MM.1S (cell line): ENCODE results near the gene PCGF5.

ENCODE experiments used
- DNase-seq: peaks from one replicate; pipeline ENCODE4 v3.0.0-alpha.2; 2015
- H2AFZ ChIP-seq: fragments of 300-600 bp; sonication (generic); 2 replicates; pipeline ENCODE4 v1.6.0; 2016; ENCODE audit warnings: antibody characterized with exemption, low read length
- H3F3A ChIP-seq: fragments of 300-600 bp; sonication (generic); 2 replicates; pipeline ENCODE4 v1.6.1; 2016; ENCODE audit warnings: mild to moderate bottlenecking, antibody characterized with exemption, low read length, moderate library complexity, mixed read lengths; ENCODE audit not compliant: insufficient read depth
- H3K27ac ChIP-seq: fragments of 300-600 bp; sonication (generic); 2 replicates; pipeline ENCODE4 v1.5.1; 2016; ENCODE audit warnings: mild to moderate bottlenecking, low read length
- H3K27me3 ChIP-seq: fragments of 300-600 bp; sonication (generic); replicated peaks from 2 replicates; pipeline ENCODE4 v1.6.0; 2016; ENCODE audit warnings: low read length; ENCODE audit not compliant: insufficient read depth
- H3K36me3 ChIP-seq: fragments of 300-600 bp; sonication (generic); replicated peaks from 2 replicates; pipeline ENCODE4 v1.6.1; 2016; ENCODE audit warnings: mild to moderate bottlenecking, low read length, mixed read lengths; ENCODE audit not compliant: insufficient read depth
- H3K4me1 ChIP-seq: fragments of 300-600 bp; sonication (generic); 2 replicates; pipeline ENCODE4 v1.6.1; 2016; ENCODE audit warnings: low read length, mixed read lengths
- H3K4me2 ChIP-seq: fragments of 300-600 bp; sonication (generic); 2 replicates; pipeline ENCODE4 v1.6.0; 2016; ENCODE audit warnings: low read depth, low read length
- H3K4me3 ChIP-seq: fragments of 300-600 bp; sonication (generic); 2 replicates; pipeline ENCODE4 v1.5.1; 2016; ENCODE audit warnings: low read length, mixed read lengths
- H3K79me2 ChIP-seq: fragments of 300-600 bp; sonication (generic); 2 replicates; pipeline ENCODE4 v1.6.1; 2016; ENCODE audit warnings: mixed run types, low read length, mixed read lengths
- H3K9ac ChIP-seq: fragments of 300-600 bp; sonication (generic); 2 replicates; pipeline ENCODE4 v1.6.1; 2016; ENCODE audit warnings: low read length, mixed read lengths
- H3K9me2 ChIP-seq: fragments of 300-600 bp; sonication (generic); replicated peaks from 2 replicates; pipeline ENCODE4 v1.6.1; 2016; ENCODE audit warnings: mild to moderate bottlenecking, low read length, mixed read lengths; ENCODE audit not compliant: insufficient read depth
- H3K9me3 ChIP-seq: fragments of 300-600 bp; sonication (generic); replicated peaks from 2 replicates; pipeline ENCODE4 v1.6.1; 2016; ENCODE audit warnings: mild to moderate bottlenecking, low read length, mixed read lengths; ENCODE audit not compliant: insufficient read depth
- H4K20me1 ChIP-seq: fragments of 300-600 bp; sonication (generic); 2 replicates; pipeline ENCODE4 v1.6.1; 2016; ENCODE audit warnings: mild to moderate bottlenecking, low read length, moderate library complexity, mixed read lengths; ENCODE audit not compliant: insufficient read depth
- EZH2 ChIP-seq: fragments of 300-600 bp; sonication (generic); optimal IDR thresholded peaks from 2 replicates; pipeline ENCODE3; 2017; ENCODE audit warnings: low read depth, mild to moderate bottlenecking, antibody characterized with exemption, low read length, mixed read lengths
- EZH2phosphoT487 ChIP-seq: fragments of 300-600 bp; sonication (generic); IDR thresholded peaks from 2 replicates; pipeline ENCODE4 v1.6.1; 2018; ENCODE audit warnings: antibody characterized with exemption, low read length
- TF ChIP-seq, protein P1 (sequence below): fragments of 300-600 bp; sonication (generic); IDR thresholded peaks from 2 replicates; pipeline ENCODE4 v1.5.1; 2016; ENCODE audit warnings: antibody characterized with exemption, low read length, mixed read lengths

Gene PCGF5

DNA sequence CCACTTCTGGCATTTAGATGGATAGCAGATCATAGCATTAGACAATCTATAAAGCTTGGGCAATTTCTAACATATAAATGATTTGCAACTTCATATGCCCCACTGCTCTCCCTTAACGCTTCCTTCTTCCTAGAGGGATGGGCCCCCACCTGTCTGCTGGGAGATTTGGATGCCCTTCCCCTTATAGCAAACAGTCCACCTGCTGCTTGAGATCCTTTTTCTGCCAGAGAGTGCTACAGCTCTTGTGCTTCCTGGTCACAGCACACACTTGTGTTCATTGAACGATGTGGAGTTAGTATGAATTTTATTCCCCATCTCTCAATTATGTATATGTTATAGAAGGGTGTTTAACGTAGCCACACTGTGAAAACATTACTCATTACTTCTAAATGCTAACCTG, 10.4 kb upstream of the PCGF5 start:
- H3K79me2 ChIP-seq: peaks cover 58% of the 10 kb centered on the region
- H3K9ac ChIP-seq: no peak overlapping the region; the same call in 1 of the 2 replicates
- H3K4me3 ChIP-seq: no peak overlapping the region
- H4K20me1 ChIP-seq: no peaks in the 10 kb centered on the region
- no peaks in the 10 kb centered on the region for H3K36me3 ChIP-seq
- H2AFZ ChIP-seq: no peak overlapping the region
- TF ChIP-seq, protein P1, sequence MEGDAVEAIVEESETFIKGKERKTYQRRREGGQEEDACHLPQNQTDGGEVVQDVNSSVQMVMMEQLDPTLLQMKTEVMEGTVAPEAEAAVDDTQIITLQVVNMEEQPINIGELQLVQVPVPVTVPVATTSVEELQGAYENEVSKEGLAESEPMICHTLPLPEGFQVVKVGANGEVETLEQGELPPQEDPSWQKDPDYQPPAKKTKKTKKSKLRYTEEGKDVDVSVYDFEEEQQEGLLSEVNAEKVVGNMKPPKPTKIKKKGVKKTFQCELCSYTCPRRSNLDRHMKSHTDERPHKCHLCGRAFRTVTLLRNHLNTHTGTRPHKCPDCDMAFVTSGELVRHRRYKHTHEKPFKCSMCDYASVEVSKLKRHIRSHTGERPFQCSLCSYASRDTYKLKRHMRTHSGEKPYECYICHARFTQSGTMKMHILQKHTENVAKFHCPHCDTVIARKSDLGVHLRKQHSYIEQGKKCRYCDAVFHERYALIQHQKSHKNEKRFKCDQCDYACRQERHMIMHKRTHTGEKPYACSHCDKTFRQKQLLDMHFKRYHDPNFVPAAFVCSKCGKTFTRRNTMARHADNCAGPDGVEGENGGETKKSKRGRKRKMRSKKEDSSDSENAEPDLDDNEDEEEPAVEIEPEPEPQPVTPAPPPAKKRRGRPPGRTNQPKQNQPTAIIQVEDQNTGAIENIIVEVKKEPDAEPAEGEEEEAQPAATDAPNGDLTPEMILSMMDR: no peak
- TF ChIP-seq EZH2 (no peak), EZH2phosphoT487 (no peak)
- no peak for DNase-seq
- peaks cover 19% of the 10 kb centered on the region for H3F3A ChIP-seq
- no peaks in the 10 kb centered on the region for H3K27me3 ChIP-seq
- H3K27ac ChIP-seq: peak overlapping the region; percentile 75; the same call in 1 of the 2 replicates
- H3K4me1 ChIP-seq: peaks cover 37% of the 10 kb centered on the region
- no peaks in the 10 kb centered on the region for H3K9me2 ChIP-seq
- peak overlapping the region; percentile 26; the same call in 1 of the 2 replicates for H3K4me2 ChIP-seq
- H3K9me3 ChIP-seq: no peaks in the 10 kb centered on the region

DNA sequence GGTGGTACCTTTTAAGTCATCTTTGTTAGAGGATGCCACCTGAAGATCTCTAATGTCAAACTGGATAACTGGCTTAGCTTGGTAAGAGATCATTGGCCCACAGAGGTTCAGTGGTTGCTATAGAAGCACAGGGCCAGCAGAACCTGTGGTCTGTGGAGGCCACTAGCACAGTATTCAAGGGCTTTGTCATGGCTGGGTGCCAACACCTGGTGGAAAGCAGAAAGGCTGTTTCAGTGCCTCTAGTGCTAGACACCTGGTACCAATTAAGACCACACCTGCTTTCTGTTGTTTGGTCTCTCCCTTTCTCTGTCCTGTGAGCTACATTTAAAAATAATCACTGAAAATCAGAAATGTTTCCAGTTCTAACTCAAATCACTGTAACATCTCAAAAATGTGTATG, 10.0 kb upstream of the PCGF5 start:
- peak; percentile 97 for DNase-seq
- H3K79me2 ChIP-seq: peaks cover 58% of the 10 kb centered on the region
- H3F3A ChIP-seq: peaks cover 19% of the 10 kb centered on the region
- H3K36me3 ChIP-seq: no peaks in the 10 kb centered on the region
- no peaks in the 10 kb centered on the region for H3K9me3 ChIP-seq
- H3K27ac ChIP-seq: peak overlapping the region; percentile 75
- no peaks in the 10 kb centered on the region for H4K20me1 ChIP-seq
- peaks cover 37% of the 10 kb centered on the region for H3K4me1 ChIP-seq
- H3K9me2 ChIP-seq: no peaks in the 10 kb centered on the region
- peak overlapping the region; percentile 2; the same call in 1 of the 2 replicates for H3K9ac ChIP-seq
- H3K27me3 ChIP-seq: no peaks in the 10 kb centered on the region
- TF ChIP-seq, protein P1: 0 out of 2 replicates have a peak, but pooled peaks have one; percentile 12
- TF ChIP-seq EZH2: no peak
- no peak for TF ChIP-seq EZH2phosphoT487
- no peak overlapping the region for H2AFZ ChIP-seq
- peak overlapping the region; percentile 4; the same call in 1 of the 2 replicates for H3K4me3 ChIP-seq
- H3K4me2 ChIP-seq: peak overlapping the region; percentile 61

DNA sequence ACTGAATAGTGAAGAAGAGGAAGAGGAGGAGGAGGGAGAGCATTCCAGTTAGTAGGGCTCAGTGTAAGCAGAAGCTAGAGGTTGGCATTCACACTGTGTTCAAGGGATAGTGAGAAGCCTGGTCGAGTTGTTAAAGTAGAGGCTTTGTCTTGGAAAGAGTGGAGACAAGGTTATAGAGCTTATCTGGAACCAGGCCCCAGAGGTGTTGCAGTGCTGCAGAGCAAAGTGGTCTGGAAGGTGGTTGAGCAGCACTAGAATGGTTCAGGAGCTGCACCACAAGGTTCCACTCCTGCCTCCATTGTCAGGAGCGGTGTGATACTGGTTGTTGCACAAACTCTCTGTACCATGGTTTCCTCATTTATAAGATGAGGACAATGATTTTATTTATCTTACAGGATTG, 8.8 kb upstream of the PCGF5 start:
- H3F3A ChIP-seq: peaks cover 19% of the 10 kb centered on the region
- no peak overlapping the region for H3K4me2 ChIP-seq
- H3K79me2 ChIP-seq: peaks cover 64% of the 10 kb centered on the region
- no peak for DNase-seq
- H3K9ac ChIP-seq: no peak overlapping the region
- no peaks in the 10 kb centered on the region for H3K9me3 ChIP-seq
- no peaks in the 10 kb centered on the region for H3K27me3 ChIP-seq
- TF ChIP-seq EZH2 (no peak), EZH2phosphoT487 (no peak)
- TF ChIP-seq, protein P1: no peak
- no peak overlapping the region for H2AFZ ChIP-seq
- no peaks in the 10 kb centered on the region for H4K20me1 ChIP-seq
- no peaks in the 10 kb centered on the region for H3K9me2 ChIP-seq
- no peak overlapping the region for H3K4me3 ChIP-seq
- H3K36me3 ChIP-seq: no peaks in the 10 kb centered on the region
- H3K27ac ChIP-seq: no peak overlapping the region
- peaks cover 37% of the 10 kb centered on the region for H3K4me1 ChIP-seq
